Upper lobe of left lung (tissue), 6 donors: ENCODE measurements around the gene RASA3. TPM values are rescaled to one million over a fixed set of nuclear protein-coding genes. Genes with fewer than 3 reads are reported as not detected.

Source experiments
- ATAC-seq, 2 donors: fragments of 200-7000 bp; cut with Tn5 transposase; one replicate each; pipeline ENCODE4 v1.9.1; 2022; ENCODE audit warnings: mild to moderate bottlenecking in 2 of 2, moderate library complexity in 2 of 2; ENCODE audit not compliant: low FRiP score in 2 of 2
- DNase-seq, 2 donors: peaks; one replicate each; pipeline ENCODE4 v3.0.0-alpha.2; 2019 to 2020
- H3K27ac ChIP-seq, 4 donors: fragments of 200-600 bp; sonication (generic); one replicate each; pipeline ENCODE4 v1.5.1; 2016 to 2019
- H3K27me3 ChIP-seq, 4 donors: fragments of 200-600 bp; sonication (generic); one replicate each; pipeline ENCODE4 v1.5.1; 2017 to 2019
- H3K36me3 ChIP-seq, 4 donors: fragments of 200-600 bp; sonication (generic); one replicate each; pipeline ENCODE4 v1.5.1; 2016 to 2019
- H3K4me1 ChIP-seq, 4 donors: fragments of 200-600 bp; sonication (generic); one replicate each; pipeline ENCODE4 v1.5.1; 2018 to 2019
- H3K4me3 ChIP-seq, 4 donors: fragments of 200-600 bp; sonication (generic); one replicate each; pipeline ENCODE4 v1.5.1; 2017 to 2019; ENCODE audit warnings: mild to moderate bottlenecking in 2 of 4, moderate library complexity in 1 of 4
- H3K9me3 ChIP-seq, 4 donors: fragments of 200-600 bp; sonication (generic); one replicate each; pipeline ENCODE4 v1.5.1; 2018 to 2019
- EP300 ChIP-seq, 4 donors: sonication (generic); formaldehyde crosslinking; IDR thresholded peaks; one replicate each; pipeline ENCODE4 v1.5.1; 2017; ENCODE audit warnings: antibody characterized with exemption in 4 of 4, control low read depth in 2 of 4
- POLR2A ChIP-seq, 4 donors: fragments of 450-650 bp; IDR thresholded peaks; one replicate each; pipeline ENCODE4 v1.5.1; 2016 to 2017; ENCODE audit warnings: antibody characterized with exemption in 4 of 4, mild to moderate bottlenecking in 2 of 4
- POLR2AphosphoS5 ChIP-seq, 2 donors: sonication (generic); formaldehyde crosslinking; IDR thresholded peaks; one replicate each; pipeline ENCODE4 v1.5.1; 2017; ENCODE audit warnings: antibody characterized with exemption in 2 of 2
- WGBS, 2 donors: methylation state at CpG; one replicate each; pipeline ENCODE4 v1.1.5; 2017 to 2018; 5-methylcytosine and 5-hydroxymethylcytosine counted together
- total RNA-seq, 6 donors: library from RNA; depleted of rRNA in 4 of 6; stranded (reverse); fragments of >200 nt in 4 of 6; gene quantifications; one replicate each; pipeline versions ENCODE4 v1.1.0 to v1.2.1, GENCODE V29; 2016 to 2021
- TF ChIP-seq, protein P1 (sequence below), 6 experiments: fragments of 450-650 bp in 4 of 6; fragments of 200-600 bp in 2 of 6; sonication (generic) in 2 of 6; IDR thresholded peaks; one replicate each; pipeline ENCODE4 v1.5.1; 2016 to 2019; ENCODE audit warnings: antibody characterized with exemption in 6 of 6
- donor health status: DM: no; HTN: no; CAD: no; lungs with moderate emphysema.
- donor health status: DM: no; HTN: yes; CAD: no; lungs with severe emphysema.

Gene RASA3
- total RNA-seq, 6 donors from 2014 or later = 11.4 to 52.4 (median 18.4) TPM

DNA sequence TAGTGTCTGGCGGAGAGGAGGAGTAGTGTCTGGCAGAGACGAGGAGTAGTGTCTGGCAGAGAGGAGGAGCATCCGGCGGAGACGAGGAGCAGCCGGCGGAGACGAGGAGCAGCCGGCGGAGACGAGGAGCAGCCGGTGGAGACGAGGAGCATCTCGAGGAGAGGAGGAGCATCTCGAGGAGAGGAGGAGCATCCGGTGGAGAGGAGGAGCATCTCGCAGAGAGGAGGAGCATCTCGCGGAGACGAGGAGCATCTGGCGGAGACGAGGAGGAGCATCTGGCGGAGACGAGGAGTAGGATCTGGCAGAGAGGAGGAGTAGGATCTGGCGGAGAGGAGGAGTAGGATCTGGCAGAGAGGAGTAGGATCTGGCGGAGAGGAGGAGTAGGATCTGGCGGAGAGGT lies 176.7 kb downstream of the RASA3 start:
- 87 to 90% methylated on average over 27 of the region's 27 CpGs for WGBS, 2 donors
- DNase-seq = no peak
- Histone ChIP-seq H3K27me3 (no peaks in the 10 kb centered on the region), H3K4me3 (no peak overlapping the region), H3K27ac (no peak overlapping the region), H3K4me1 (peaks cover 9 to 12% (median 10%) of the 10 kb centered on the region in 4 donors), H3K36me3 (peaks cover 0 to 7% (median 4%) of the 10 kb centered on the region in 4 donors), H3K9me3 (peaks cover 0 to 13% (median 0%) of the 10 kb centered on the region in 4 donors)
- TF ChIP-seq EP300 (IDR thresholded peaks at IDR 0.05) (no peak), POLR2AphosphoS5 (IDR thresholded peaks at IDR 0.05) (no peak), POLR2A (IDR thresholded peaks at IDR 0.05) (no peak)
- TF ChIP-seq, protein P1, sequence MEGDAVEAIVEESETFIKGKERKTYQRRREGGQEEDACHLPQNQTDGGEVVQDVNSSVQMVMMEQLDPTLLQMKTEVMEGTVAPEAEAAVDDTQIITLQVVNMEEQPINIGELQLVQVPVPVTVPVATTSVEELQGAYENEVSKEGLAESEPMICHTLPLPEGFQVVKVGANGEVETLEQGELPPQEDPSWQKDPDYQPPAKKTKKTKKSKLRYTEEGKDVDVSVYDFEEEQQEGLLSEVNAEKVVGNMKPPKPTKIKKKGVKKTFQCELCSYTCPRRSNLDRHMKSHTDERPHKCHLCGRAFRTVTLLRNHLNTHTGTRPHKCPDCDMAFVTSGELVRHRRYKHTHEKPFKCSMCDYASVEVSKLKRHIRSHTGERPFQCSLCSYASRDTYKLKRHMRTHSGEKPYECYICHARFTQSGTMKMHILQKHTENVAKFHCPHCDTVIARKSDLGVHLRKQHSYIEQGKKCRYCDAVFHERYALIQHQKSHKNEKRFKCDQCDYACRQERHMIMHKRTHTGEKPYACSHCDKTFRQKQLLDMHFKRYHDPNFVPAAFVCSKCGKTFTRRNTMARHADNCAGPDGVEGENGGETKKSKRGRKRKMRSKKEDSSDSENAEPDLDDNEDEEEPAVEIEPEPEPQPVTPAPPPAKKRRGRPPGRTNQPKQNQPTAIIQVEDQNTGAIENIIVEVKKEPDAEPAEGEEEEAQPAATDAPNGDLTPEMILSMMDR (IDR thresholded peaks at IDR 0.05) = no peak
- ATAC-seq = no peak

DNA sequence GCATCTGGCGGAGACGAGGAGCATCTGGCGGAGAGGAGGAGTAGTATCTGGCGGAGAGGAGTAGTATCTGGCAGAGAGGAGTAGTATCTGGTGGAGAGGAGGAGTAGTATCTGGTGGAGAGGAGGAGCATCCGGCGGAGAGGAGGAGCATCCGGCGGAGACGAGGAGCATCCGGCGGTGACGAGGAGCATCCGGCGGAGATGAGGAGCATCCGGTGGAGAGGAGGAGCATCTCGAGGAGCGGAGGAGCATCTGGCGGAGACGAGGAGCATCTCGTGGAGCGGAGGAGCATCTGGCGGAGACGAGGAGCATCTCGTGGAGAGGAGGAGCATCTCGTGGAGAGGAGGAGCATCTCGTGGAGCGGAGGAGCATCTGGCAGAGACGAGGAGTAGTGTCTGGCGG lies 177.2 kb downstream of the RASA3 start:
- H3K27ac ChIP-seq = no peak overlapping the region
- peaks cover 0 to 13% (median 0%) of the 10 kb centered on the region in 4 donors for H3K9me3 ChIP-seq
- ATAC-seq (no peak), DNase-seq (peak in 1 of 2 donors; percentile 42)
- 89 to 92% methylated on average over 24 to 29 of the region's 29 CpGs for WGBS, 2 donors
- peaks cover 9 to 13% (median 11%) of the 10 kb centered on the region in 4 donors for H3K4me1 ChIP-seq
- no peak overlapping the region for H3K4me3 ChIP-seq
- peaks cover 0 to 7% (median 4%) of the 10 kb centered on the region in 4 donors for H3K36me3 ChIP-seq
- no peaks in the 10 kb centered on the region for H3K27me3 ChIP-seq
- TF ChIP-seq POLR2A (IDR thresholded peaks at IDR 0.05) = no peak
- no peak for TF ChIP-seq POLR2AphosphoS5 (IDR thresholded peaks at IDR 0.05)
- no peak for TF ChIP-seq EP300 (IDR thresholded peaks at IDR 0.05)
- TF ChIP-seq, protein P1 (IDR thresholded peaks at IDR 0.05) = no peak

DNA sequence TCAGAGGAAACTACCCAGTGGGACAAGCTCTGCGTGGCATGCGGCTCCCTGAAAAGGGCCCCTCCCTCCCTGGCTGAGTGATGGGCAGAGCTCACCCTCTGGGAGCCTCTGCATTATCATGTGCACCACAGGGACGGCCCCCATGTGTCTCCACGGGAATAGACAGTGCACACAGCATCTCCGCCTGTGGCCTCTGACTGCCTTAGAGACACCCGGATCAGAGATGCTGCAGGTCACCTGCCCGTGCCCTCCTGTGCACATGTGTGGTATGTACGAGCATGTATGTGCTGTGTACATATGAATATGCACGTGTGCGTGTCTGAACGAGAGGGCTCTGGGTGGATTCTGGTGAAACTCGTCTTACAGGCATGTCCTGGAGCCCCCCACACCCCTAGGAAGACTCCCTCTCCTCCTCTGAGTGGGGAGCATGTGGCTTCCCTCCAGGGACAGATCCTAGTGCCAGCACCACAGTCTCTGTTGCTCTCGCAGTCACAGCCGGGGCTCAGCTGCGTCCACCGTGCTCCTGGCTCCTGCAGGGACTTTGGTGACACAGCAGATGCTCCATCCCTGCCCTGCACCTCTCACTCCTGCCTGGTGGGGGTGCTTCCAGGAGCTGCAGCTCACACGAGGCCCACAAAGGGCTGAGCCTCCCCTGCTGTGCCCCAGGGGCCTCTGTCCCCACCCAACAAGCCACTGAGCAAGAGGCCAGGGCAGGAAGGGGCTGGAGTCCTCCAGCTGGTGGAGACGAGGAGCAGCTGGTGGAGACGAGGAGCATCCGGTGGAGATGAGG lies 178.2 kb downstream of the RASA3 start:
- TF ChIP-seq POLR2A (IDR thresholded peaks at IDR 0.05) = no peak
- TF ChIP-seq POLR2AphosphoS5 (IDR thresholded peaks at IDR 0.05) = no peak
- TF ChIP-seq EP300 (IDR thresholded peaks at IDR 0.05) = no peak
- TF ChIP-seq, protein P1 (IDR thresholded peaks at IDR 0.05) = no peak
- Histone ChIP-seq H3K36me3 (peaks cover 0 to 7% (median 4%) of the 10 kb centered on the region in 4 donors), H3K27ac (no peak overlapping the region), H3K9me3 (peaks cover 0 to 3% (median 0%) of the 10 kb centered on the region in 4 donors), H3K4me3 (no peak overlapping the region), H3K4me1 (peaks cover 9 to 13% (median 11%) of the 10 kb centered on the region in 4 donors), H3K27me3 (no peaks in the 10 kb centered on the region)
- DNase-seq = peak in 1 of 2 donors; percentile 63
- WGBS, 2 donors = 80 to 86% methylated on average over 14 to 20 of the region's 20 CpGs
- ATAC-seq = no peak

DNA sequence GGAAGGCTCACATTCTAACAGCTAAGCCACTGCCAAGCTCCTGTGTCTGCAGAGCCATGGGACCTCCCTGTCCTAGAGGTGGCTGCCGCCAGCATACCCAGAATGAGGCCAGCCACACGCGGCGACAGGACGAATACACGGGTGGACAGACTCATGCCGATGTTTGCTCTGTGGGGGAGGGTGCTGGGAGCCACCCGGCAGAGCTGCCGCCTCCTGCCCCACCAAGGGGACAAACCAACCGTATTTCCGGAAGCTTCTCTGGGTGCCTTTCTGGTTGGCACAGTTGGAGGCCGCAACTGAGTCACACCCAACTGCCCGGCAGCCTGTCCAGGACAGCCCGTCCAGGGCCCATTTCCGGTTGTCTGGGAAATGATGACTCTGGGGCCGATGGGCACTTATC lies 178.9 kb downstream of the RASA3 start:
- TF ChIP-seq POLR2AphosphoS5 (IDR thresholded peaks at IDR 0.05) = no peak
- H3K36me3 ChIP-seq = peaks cover 0 to 7% (median 4%) of the 10 kb centered on the region in 4 donors
- no peaks in the 10 kb centered on the region for H3K27me3 ChIP-seq
- no peak overlapping the region for H3K27ac ChIP-seq
- peaks cover 9 to 16% (median 11%) of the 10 kb centered on the region in 4 donors for H3K4me1 ChIP-seq
- H3K9me3 ChIP-seq = no peaks in the 10 kb centered on the region
- DNase-seq (peak in 1 of 2 donors; percentile 56), ATAC-seq (no peak)
- WGBS, 2 donors = 90 to 92% methylated on average over 10 to 16 of the region's 16 CpGs
- H3K4me3 ChIP-seq = no peak overlapping the region

- ATAC-seq (no peak), DNase-seq (peak in 1 of 2 donors; percentile 63)
- TF ChIP-seq POLR2AphosphoS5 (IDR thresholded peaks at IDR 0.05) (no peak), POLR2A (IDR thresholded peaks at IDR 0.05) (no peak), EP300 (IDR thresholded peaks at IDR 0.05) (no peak)
- TF ChIP-seq, protein P1 (IDR thresholded peaks at IDR 0.05) = no peak
- Histone ChIP-seq H3K36me3 (peaks cover 0 to 7% (median 4%) of the 10 kb centered on the region in 4 donors), H3K27me3 (no peaks in the 10 kb centered on the region), H3K27ac (no peak overlapping the region), H3K4me3 (no peak overlapping the region), H3K9me3 (no peaks in the 10 kb centered on the region), H3K4me1 (peaks cover 9 to 19% (median 11%) of the 10 kb centered on the region in 4 donors)
- whole genome bisulfite sequencing, 2 donors = 87 to 99% methylated on average over 13 to 16 of the region's 18 CpGs
Measured at GRCh38 chr13:113952983-113953520, 179.4 kb downstream of the RASA3 start.
